ENCODE measurements around the gene UROS.

Gene UROS

GRCh38 chr10:125822878-125823662, at the start of gene UROS, which contains the start of gene BCCIP:
TSS of gene UROS (minus strand) at chr10:125823258. CDS start at chr10:125816499, 6,759 bp downstream.
TSS of gene BCCIP (plus strand) at chr10:125823546. CDS start at chr10:125823558, 12 bp downstream.
- TF ChIP-seq GATA3 (IDR thresholded peaks at IDR 0.05; ENCODE audit: low read depth, low read length), result no peak
- TF ChIP-seq GATA2 (IDR thresholded peaks at IDR 0.05; ENCODE audit: low read depth, low read length), result no peak

- TF ChIP-seq GATA3 (IDR thresholded peaks at IDR 0.05; ENCODE audit: low read depth, low read length) (no peak), GATA2 (IDR thresholded peaks at IDR 0.05; ENCODE audit: low read depth, low read length) (no peak)
Measured at GRCh38 chr10:125871338-125871737, 48.3 kb upstream of the UROS start.

- no peak for TF ChIP-seq GATA3 (IDR thresholded peaks at IDR 0.05; ENCODE audit: low read depth, low read length)
- TF ChIP-seq GATA2 (IDR thresholded peaks at IDR 0.05; ENCODE audit: low read depth, low read length), result no peak
Measured at GRCh38 chr10:125868372-125868975, 45.4 kb upstream of the UROS start.

- TF ChIP-seq GATA2 (IDR thresholded peaks at IDR 0.05; ENCODE audit: low read depth, low read length) (no peak), GATA3 (IDR thresholded peaks at IDR 0.05; ENCODE audit: low read depth, low read length) (no peak)
Measured at GRCh38 chr10:125866421-125867029, 43.5 kb upstream of the UROS start.

GRCh38 chr10:125865120-125865519, 42.1 kb upstream of the UROS start:
- no peak for TF ChIP-seq GATA2 (IDR thresholded peaks at IDR 0.05; ENCODE audit: low read depth, low read length)
- no peak for TF ChIP-seq GATA3 (IDR thresholded peaks at IDR 0.05; ENCODE audit: low read depth, low read length)

GRCh38 chr10:125859128-125859817, 36.2 kb upstream of the UROS start:
- no peak for TF ChIP-seq GATA3 (IDR thresholded peaks at IDR 0.05; ENCODE audit: low read depth, low read length)
- no peak for TF ChIP-seq GATA2 (IDR thresholded peaks at IDR 0.05; ENCODE audit: low read depth, low read length)

- TF ChIP-seq GATA3 (IDR thresholded peaks at IDR 0.05; ENCODE audit: low read depth, low read length), result no peak
- no peak for TF ChIP-seq GATA2 (IDR thresholded peaks at IDR 0.05; ENCODE audit: low read depth, low read length)
Measured at GRCh38 chr10:125857185-125857760, 34.2 kb upstream of the UROS start.

GRCh38 chr10:125852487-125852886, 29.4 kb upstream of the UROS start:
- no peak for TF ChIP-seq GATA3 (IDR thresholded peaks at IDR 0.05; ENCODE audit: low read depth, low read length)
- no peak for TF ChIP-seq GATA2 (IDR thresholded peaks at IDR 0.05; ENCODE audit: low read depth, low read length)

- no peak for TF ChIP-seq GATA3 (IDR thresholded peaks at IDR 0.05; ENCODE audit: low read depth, low read length)
- TF ChIP-seq GATA2 (IDR thresholded peaks at IDR 0.05; ENCODE audit: low read depth, low read length), result no peak
Measured at GRCh38 chr10:125850766-125851731, 28.0 kb upstream of the UROS start.

GRCh38 chr10:125849448-125849847, 26.4 kb upstream of the UROS start:
- no peak for TF ChIP-seq GATA2 (IDR thresholded peaks at IDR 0.05; ENCODE audit: low read depth, low read length)
- TF ChIP-seq GATA3 (IDR thresholded peaks at IDR 0.05; ENCODE audit: low read depth, low read length), result no peak

GRCh38 chr10:125848857-125849256, 25.8 kb upstream of the UROS start:
- TF ChIP-seq GATA3 (IDR thresholded peaks at IDR 0.05; ENCODE audit: low read depth, low read length) (no peak), GATA2 (IDR thresholded peaks at IDR 0.05; ENCODE audit: low read depth, low read length) (no peak)

GRCh38 chr10:125848371-125848770, 25.3 kb upstream of the UROS start:
- no peak for TF ChIP-seq GATA2 (IDR thresholded peaks at IDR 0.05; ENCODE audit: low read depth, low read length)
- no peak for TF ChIP-seq GATA3 (IDR thresholded peaks at IDR 0.05; ENCODE audit: low read depth, low read length)

GRCh38 chr10:125846894-125847293, 23.8 kb upstream of the UROS start:
- TF ChIP-seq GATA3 (IDR thresholded peaks at IDR 0.05; ENCODE audit: low read depth, low read length) (no peak), GATA2 (IDR thresholded peaks at IDR 0.05; ENCODE audit: low read depth, low read length) (no peak)

Measured in SH-SY5Y (cell line).